Activated T-cell treated with anti-CD3 and anti-CD28 coated beads, Interleukin-2, amount 50 U/mL, for 48 hours (primary cell): ENCODE data around the gene PARP14.
A peak's percentile ranks its signal among the peaks of the same experiment; 100 is the strongest.
"Not testable (repeated sequence)": the region's sequence is repeated elsewhere in the genome, so short reads cannot be mapped to it uniquely, and the experiment has no call there.

ENCODE experiments used
- DNase-seq, 2 experiments: peaks; one replicate each; pipeline ENCODE4 v3.0.0-alpha.2; 2020

PARP14 gene, protein sequence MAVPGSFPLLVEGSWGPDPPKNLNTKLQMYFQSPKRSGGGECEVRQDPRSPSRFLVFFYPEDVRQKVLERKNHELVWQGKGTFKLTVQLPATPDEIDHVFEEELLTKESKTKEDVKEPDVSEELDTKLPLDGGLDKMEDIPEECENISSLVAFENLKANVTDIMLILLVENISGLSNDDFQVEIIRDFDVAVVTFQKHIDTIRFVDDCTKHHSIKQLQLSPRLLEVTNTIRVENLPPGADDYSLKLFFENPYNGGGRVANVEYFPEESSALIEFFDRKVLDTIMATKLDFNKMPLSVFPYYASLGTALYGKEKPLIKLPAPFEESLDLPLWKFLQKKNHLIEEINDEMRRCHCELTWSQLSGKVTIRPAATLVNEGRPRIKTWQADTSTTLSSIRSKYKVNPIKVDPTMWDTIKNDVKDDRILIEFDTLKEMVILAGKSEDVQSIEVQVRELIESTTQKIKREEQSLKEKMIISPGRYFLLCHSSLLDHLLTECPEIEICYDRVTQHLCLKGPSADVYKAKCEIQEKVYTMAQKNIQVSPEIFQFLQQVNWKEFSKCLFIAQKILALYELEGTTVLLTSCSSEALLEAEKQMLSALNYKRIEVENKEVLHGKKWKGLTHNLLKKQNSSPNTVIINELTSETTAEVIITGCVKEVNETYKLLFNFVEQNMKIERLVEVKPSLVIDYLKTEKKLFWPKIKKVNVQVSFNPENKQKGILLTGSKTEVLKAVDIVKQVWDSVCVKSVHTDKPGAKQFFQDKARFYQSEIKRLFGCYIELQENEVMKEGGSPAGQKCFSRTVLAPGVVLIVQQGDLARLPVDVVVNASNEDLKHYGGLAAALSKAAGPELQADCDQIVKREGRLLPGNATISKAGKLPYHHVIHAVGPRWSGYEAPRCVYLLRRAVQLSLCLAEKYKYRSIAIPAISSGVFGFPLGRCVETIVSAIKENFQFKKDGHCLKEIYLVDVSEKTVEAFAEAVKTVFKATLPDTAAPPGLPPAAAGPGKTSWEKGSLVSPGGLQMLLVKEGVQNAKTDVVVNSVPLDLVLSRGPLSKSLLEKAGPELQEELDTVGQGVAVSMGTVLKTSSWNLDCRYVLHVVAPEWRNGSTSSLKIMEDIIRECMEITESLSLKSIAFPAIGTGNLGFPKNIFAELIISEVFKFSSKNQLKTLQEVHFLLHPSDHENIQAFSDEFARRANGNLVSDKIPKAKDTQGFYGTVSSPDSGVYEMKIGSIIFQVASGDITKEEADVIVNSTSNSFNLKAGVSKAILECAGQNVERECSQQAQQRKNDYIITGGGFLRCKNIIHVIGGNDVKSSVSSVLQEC (N-terminal part only)

DNA sequence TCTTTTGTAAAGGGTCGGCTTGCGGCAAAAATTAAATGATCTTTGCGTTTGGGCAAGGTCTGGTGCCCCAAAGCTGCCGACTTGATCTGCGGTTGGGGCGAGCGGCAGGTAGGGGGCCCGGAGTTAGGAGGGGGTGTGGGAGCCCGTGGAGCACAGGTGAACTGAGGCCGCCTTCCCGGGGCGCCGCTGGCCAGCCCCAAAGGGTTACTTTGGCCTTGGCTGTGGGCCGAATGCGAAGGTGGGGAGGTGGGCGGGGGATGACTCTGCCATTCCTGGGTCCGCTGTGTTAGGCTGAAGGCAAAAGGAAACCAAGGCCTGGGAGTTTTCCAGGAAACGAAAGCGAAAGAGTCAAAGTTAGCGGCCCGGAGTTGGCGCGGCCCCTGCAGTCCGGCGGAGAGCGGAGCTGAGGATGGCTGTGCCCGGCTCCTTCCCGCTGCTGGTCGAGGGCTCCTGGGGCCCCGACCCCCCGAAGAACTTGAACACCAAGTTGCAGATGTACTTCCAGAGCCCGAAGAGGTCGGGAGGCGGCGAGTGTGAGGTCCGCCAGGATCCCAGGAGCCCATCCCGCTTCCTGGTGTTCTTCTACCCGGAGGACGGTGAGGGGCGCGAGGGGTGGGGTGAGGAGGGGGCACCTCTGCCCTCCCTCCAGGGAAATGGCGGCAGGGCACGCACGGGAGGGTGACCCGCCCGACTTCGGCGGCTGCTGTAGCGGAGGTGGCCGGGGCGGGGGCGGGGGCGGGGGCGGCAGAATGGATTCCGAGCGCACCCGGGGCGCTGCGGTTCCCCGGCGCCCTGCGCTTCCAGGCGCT, at the start of gene PARP14:
Gene PARP14, plus strand, starts transcription at position 365 of the 809 bp plus-strand sequence. Its CDS starts 45 bp downstream, at position 410.
- DNase-seq, result peak; percentile 70 to 78

DNA sequence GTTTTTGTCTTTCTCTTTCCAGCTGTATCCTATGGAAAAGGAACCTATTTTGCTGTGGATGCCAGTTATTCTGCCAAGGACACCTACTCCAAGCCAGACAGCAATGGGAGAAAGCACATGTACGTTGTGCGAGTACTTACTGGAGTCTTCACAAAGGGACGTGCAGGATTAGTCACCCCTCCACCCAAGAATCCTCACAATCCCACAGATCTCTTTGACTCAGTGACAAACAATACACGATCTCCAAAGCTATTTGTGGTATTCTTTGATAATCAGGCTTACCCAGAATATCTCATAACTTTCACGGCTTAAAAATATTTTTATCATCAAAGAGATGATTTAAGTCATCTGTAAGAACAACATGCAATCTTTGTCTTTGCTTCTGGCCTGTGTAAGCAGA, 44.9 kb upstream of the PARP14 start:
- DNase-seq, result no peak

DNA sequence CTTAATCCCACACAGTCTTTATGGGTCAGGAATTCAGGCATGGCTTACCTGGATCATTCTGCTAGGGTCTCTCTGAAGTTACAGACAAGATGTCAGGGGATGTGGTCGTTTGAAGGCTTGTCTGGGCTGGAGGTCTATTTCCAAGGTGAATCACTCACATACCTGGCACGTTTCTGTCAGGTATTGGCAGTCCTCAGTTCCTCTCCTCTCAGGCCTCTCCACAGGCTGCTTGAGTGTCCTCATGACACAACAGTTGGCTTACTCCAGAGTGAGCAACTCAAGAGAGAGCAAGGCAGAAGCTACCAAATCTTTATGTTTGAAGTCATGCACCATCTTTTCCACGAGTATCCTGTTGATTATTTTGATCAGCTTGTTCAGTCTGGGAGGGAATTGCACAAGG, 43.9 kb upstream of the PARP14 start:
- no peak for DNase-seq

DNA sequence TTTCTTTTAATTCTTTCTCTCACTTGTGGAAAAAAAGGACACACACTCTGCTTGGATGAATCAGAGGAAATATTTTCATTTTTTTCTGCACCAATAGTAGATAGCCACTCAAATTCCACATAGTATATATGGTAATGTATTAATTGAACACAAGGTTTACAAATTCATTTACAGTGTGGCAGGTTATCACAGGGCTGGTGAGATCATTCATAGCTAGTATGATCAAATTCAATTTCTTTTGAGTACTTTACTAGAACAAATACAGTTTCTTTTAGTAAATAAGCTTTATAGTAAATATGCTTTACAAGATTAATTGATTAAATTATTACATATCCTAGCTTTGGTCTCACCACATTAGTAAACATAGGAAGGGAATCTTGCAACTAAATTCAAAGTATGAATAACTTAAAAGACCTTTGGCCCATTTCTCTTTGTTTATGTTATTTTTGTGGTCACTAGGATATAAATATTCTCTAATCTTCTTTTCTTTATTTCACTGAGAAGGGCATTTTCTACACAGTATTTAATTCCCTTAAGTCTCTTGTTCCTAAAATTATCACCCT, 40.1 kb upstream of the PARP14 start:
- no peak for DNase-seq

DNA sequence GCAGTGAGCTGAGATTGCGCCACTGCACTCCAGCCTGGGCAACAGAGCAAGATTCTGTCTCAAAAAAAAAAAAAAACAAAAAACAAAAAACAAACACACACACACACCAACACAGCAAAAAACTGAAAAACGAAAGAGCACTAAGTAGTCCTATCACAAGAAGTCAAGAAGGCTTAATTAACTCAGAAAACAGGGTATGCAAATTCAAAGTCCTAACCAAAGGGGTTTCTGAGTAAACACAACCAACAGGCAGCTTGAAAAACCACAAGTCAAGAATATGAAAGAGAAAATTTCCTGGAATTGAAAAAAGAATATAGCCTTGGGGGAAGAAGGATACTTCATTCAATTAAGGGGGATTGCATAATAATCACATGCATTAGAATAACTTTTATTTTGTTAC, 37.7 kb upstream of the PARP14 start:
- no peak for DNase-seq

DNA sequence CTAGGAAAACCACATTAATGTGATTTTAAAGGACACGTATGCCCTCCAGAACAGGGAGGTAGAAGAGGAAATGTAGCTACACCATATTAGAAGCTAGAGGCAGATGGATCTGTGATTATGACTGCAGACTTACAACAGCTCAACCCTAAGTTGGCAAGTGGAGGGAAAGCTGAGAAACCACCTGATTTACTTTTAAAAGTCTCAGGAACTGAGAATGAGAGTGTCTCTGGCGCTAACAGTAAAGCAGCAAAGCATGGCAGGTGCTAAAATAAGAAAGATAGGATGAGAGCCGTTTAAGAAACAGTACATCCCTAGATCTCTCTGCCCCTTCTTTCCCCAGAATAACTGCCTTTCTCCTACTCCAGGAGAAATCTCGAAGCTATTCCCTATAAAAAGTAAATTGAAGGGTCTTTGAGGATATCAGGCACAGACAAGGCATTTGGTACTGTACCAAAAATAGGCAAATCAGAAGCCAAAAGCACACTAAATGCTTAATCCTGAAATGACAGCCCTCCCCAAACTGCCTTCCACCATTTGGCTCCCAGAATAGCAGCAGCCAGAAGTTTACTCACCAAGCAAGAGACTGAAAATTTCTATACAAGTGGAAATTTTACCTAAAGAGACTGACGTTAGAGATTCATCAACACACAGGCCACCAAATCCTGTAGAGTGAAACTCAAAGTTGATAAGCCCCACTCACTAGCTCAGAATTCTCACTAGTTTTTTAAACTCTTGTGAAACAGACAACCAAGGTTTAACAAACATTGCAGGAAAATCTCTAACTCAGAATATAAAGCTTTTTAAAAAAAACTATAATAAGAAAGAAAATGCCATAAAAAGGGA, 34.3 kb upstream of the PARP14 start:
- no peak for DNase-seq

DNA sequence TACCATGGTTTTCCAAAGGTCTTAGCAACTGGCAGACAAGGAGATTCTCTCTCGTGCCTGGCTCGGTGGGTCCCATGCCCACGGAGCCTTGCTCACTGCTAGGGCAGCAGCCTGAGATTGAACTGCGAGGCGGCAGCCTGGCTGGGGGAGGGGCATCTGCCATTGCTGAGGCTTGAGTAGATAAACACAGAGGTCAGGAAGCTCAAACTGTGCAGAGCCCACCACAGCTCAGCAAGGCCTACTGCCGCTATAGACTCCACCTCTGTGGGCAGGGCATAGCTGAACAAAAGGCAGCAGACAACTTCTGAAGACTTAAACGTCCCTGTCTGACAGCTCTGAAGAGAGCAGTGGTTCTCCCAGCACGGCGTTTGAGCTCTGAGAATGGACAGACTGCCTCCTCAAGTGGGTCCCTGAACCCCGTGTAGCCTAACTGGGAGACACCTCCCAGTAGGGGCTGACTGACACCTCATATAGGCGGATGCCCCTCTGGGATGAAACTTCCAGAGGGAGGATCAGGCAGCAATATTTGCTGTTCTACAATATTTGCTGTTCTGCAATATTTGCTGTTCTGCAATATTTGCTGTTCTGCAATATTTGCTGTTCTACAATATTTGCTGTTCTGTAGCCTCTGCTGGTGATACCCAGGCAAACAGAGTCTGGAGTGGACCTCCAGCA, 29.3 kb upstream of the PARP14 start:
- not testable (repeated sequence) for DNase-seq

DNA sequence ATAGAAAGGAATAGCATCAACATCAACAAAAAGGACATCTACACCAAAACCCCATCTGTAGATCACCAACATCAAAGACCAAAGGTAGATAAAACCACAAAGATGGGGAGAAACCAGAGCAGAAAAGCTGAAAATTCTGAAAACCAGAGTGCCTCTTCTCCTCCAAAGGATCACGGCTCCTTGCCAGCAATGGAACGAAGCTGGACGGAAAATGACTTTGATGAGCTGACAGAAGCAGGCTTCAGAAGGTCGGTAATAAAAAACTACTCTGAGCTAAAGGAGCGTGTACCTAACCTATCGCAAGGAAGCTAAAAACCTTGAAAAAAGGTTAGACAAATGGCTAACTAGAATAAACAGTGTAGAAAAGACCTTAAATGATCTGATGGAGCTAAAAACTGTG, 28.7 kb upstream of the PARP14 start:
- not testable (repeated sequence) for DNase-seq

DNA sequence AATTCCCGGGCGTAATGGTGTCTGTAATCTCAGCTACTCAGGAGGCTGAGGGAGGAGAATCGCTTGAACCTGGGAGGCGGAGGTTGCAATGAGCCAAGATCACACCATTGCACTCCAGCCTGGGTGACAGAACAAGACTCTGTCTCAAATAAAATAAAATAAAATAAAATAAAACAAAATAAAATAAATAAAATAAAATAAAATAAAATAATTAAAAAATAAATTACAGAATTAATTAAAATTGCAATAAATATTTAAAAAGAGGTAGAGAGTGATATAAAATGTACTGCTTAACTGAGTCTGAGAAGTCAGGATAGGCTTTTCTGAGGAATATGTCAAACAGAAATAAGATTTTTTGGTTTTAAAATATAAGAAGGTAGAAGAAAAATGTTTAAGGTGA, 22.3 kb upstream of the PARP14 start:
- not testable (repeated sequence) for DNase-seq

DNA sequence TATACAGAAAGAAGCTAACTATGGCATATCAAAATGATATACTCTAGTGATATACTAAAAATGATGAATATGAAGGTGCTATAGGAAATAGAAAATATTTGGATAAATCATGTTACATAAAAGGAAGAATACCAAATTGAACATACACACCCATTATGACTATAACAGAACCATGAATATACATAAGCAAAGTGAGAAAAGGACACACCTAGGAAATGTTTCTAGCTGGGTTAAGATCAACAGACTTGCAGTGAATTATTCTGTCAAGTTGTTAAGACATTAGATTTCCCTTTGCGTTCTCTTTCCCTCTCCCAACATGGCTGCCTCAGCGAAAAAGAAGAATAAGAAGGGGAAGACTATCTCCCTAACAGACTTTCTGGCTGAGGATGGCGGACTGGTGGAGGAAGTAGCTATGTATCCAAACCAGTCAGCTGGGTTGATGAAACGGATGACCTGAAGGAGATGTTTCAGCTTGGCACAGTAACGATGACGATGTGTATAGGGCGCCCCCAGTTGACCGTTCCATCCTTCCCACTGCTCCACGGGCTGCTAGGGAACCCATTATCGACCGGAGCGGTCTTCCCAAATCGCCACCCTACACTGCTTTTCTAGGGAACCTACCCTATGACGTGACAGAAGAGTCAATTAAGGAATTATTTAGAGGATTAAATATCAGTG, 20.2 kb upstream of the PARP14 start:
- no peak for DNase-seq

DNA sequence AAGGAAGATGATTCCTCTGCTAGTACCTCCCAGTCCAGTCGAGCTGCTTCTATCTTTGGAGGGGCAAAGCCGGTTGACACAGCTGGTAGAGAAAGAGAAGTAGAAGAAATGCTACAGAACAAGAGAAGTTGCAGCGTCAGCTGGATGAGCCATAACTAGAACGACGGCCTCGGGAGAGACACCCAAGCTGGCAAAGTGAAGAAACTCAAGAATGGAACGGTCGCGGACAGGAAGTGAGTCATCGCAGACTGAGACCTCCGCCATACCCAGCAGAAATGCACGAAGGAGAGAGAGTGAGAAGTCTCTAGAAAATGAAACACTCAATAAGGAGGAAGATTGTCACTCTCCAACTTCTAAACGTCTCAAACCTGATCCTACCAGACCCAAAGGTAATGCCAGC, 19.0 kb upstream of the PARP14 start:
- DNase-seq, result peak in 1 of 2 experiments; percentile 32

DNA sequence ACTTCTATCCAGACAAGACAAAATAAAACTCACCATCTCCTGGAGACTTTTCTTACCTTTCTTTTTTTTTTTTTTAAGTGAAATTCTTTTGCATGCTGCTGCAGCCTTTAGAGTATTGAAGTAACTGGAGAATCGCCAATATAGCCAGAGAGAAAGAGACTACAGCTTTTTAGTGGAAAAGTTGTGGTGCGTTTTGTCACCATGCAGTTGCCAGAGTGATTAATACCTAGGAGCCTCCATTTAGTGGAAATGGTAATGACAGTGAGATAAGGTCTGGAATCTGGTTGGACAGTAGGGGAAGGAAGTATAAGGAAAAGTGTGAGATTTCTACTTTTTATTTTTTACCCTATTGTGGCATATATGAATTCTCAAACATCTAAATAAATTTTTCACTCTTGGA, 18.1 kb upstream of the PARP14 start:
- no peak for DNase-seq

DNA sequence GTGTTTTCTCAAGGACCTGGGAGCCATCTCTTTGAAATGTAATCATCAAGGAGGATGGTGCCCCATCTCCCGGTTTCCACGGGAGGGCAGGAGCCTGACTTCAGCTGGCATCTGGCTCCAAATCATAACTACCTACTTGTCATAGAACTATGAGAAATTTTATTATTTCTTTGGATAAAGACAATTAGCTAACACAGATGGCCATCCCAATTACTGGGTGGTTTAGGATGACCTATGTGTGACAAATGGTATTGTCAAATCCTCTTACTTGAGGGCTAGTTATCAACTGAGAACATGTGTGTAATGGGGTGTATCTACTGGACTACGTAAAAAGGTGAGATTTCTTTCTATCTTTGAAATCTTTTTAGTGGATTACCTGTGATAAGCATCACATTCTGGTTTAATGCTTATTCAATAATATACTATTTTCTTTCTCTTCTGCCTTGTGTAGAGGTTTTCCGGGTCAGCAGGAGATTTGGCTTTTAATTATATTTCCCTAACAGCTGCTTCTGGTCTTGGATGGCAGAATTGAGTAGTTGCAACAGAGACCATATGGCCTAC, 15.3 kb upstream of the PARP14 start:
- DNase-seq, result no peak

DNA sequence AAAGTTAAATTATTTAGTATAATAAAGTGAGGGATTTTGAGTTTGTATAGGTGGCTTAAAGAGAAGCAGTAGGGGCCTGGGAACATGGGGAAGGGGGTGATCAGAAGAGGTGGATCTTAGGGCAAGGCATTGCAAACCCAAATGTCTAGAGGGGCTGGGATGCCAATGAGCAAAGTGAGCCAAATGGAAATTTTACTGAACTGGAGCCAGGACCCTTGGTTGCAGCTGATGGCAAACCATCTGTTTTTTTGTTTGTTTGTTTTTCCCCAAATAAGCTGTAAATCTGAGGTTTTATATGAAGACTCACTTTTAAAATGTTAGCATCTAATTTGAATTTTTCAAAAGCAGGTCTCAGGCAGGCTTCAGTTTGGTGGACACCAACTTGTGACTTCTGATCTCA, 14.8 kb upstream of the PARP14 start:
- no peak for DNase-seq

DNA sequence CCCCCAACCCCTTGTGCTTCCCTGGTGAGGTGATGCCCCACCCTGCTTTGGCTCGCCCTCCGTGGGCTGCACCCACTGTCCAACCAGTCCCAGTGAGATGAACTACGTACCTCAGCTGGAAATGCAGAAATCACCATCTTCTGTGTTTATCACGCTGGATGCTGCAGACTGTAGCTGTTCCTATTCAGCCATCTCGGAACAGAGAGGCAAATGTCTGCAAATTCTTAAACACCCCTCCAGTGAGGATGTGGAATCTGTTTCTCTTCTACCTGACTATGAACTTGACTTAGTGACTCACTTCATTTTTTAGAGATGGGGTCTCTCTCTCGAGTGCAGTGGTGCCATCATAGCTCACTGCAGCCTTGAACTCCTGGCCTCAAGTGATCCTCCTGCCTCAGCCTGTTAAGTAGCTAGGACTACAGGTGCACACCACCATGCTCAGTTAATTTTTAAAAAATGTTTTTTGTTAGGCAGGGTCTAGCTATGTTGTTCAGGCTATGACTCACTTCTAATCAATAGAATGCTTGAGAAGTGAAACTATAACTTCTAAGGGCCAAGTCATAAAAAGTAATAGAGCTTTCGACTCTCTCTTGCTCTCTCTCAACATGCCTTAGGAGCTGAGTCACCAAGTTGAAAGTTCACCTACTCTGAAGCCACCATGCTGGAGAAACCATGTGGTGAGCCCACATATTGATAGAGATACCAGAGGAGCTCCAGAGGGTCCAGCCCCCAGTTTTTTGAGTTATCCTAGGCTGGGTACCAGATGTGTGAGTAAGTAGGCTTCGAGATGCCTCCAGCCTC, 11.5 kb upstream of the PARP14 start:
- peak; percentile 50 to 56 for DNase-seq

DNA sequence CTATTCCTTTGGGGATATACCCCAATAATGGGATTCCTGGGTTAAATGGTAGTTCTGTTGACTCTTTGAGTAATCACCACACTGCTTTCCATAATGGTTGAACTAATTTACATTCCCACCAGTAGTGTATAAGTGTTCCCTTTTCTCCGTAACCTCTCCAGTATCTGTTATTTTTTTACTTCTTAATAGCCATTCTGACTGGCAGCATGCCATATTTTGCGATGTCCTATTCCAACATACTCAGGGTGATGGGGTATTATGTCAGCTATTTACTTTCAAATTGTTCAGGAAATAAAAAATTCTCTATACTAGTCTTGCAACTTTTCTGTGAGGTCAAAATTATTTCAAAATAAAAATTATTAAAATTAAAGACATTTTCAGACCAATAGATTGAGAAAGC, 9.1 kb upstream of the PARP14 start:
- no peak for DNase-seq

DNA sequence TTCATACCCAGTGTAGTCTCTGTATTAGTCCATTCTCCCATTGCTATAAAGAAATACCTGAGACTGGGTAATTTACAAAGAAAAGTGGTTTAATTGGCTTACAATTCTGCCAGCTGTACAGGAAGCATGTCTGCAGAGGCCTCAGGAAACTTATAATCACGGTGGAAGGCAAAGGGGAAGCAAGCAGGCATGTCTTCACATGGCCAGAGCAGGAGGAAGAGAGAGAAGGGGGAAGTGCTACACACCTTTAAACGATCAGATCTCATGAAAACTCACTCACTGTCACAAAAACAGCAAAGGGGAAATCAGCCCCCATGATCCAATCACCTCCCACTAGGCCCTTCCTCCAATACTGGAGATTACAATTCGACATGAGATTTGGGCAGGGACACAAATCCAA, 6.3 kb upstream of the PARP14 start:
- no peak for DNase-seq

DNA sequence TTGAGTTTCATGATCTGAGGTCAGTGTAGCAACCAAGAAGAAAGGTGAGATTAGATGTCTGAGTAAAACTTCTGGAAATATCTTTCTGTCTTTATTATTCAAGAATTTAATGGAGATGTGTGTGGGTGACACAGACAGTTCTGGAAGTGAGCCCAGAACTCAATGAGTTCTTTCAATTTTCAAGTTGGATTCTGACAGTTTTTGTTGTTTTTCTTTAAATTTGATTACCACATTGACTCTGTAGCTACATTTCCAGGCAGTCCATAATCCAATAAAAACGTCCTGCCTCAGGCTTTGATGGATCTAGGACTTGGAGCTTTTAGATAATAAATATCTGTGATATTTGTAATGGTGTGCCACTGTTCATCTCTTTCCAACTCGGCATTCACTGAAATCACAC, 3.9 kb upstream of the PARP14 start:
- no peak for DNase-seq
